Mesendoderm (in vitro differentiated cells): Measurements from ENCODE around the gene GRIK2.

Experiments used
- DNase-seq: peaks from one replicate; pipeline ENCODE4 v3.0.0; 2013
- H2AK5ac ChIP-seq: 2 replicates; pipeline ENCODE4 v1.6.1; 2013; ENCODE audit warnings: low read length, inconsistent platforms
- H2BK120ac ChIP-seq: 2 replicates; pipeline ENCODE4 v1.6.1; 2013; ENCODE audit warnings: low read depth, mild to moderate bottlenecking, low read length, moderate library complexity, mixed read lengths
- H2BK15ac ChIP-seq: replicated peaks from 2 replicates; pipeline ENCODE4 v1.6.1; 2013; ENCODE audit warnings: low read depth, mild to moderate bottlenecking, moderate library complexity
- H2BK5ac ChIP-seq: 2 replicates; pipeline ENCODE4 v1.6.1; 2013; ENCODE audit warnings: low read length, inconsistent platforms
- H3K18ac ChIP-seq: 2 replicates; pipeline ENCODE4 v1.6.1; 2013; ENCODE audit warnings: mild to moderate bottlenecking, low read length, mixed read lengths
- H3K23ac ChIP-seq: one replicate; pipeline ENCODE4 v1.6.1; 2013; ENCODE audit warnings: low read length
- H3K27ac ChIP-seq: 2 replicates; pipeline ENCODE4 v1.5.1; 2013; ENCODE audit warnings: low read depth, mild to moderate bottlenecking, inconsistent platforms, low read length, moderate library complexity
- H3K27me3 ChIP-seq: 2 replicates; pipeline ENCODE4 v1.6.1; 2013; ENCODE audit warnings: low read length, control low read depth, mild to moderate bottlenecking, inconsistent platforms; ENCODE audit not compliant: insufficient read depth, poor library complexity
- H3K36me3 ChIP-seq: 2 replicates; pipeline ENCODE4 v1.6.1; 2013; ENCODE audit warnings: low read length, inconsistent platforms; ENCODE audit not compliant: control insufficient read depth, insufficient read depth
- H3K4ac ChIP-seq: one replicate; pipeline ENCODE4 v1.6.1; 2013; ENCODE audit warnings: low read depth, mild to moderate bottlenecking, low read length, moderate library complexity
- H3K4me1 ChIP-seq: 2 replicates; pipeline ENCODE4 v1.6.1; 2013; ENCODE audit warnings: low read depth, low read length, inconsistent platforms; ENCODE audit not compliant: control insufficient read depth
- H3K4me2 ChIP-seq: 2 replicates; pipeline ENCODE4 v1.6.1; 2013; ENCODE audit warnings: low read length
- H3K4me3 ChIP-seq: 2 replicates; pipeline ENCODE4 v1.5.1; 2013; ENCODE audit warnings: mild to moderate bottlenecking, low read length
- H3K56ac ChIP-seq: one replicate; pipeline ENCODE4 v1.6.1; 2013; ENCODE audit warnings: low read length
- H3K79me1 ChIP-seq: 2 replicates; pipeline ENCODE4 v1.6.1; 2013; ENCODE audit warnings: low read length, inconsistent platforms
- H3K79me2 ChIP-seq: 2 replicates; pipeline ENCODE4 v1.6.1; 2013; ENCODE audit warnings: mild to moderate bottlenecking, low read length; ENCODE audit not compliant: control insufficient read depth, insufficient read depth
- H3K9ac ChIP-seq: 2 replicates; pipeline ENCODE4 v1.6.1; 2013; ENCODE audit warnings: low read length, inconsistent platforms
- H4K5ac ChIP-seq: one replicate; pipeline ENCODE4 v1.6.1; 2013; ENCODE audit warnings: low read length
- H4K8ac ChIP-seq: one replicate; pipeline ENCODE4 v1.6.1; 2013; ENCODE audit warnings: low read depth, mild to moderate bottlenecking, control low read depth, low read length, moderate library complexity
- whole genome bisulfite sequencing: extraction: QIAGEN DNeasy Blood & Tissue Kit; methylation state at CpG from one replicate; pipeline ENCODE4 v1.1.7; 2013; ENCODE audit warnings: low lambda C conversion rate, missing lambda C conversion rate; ENCODE audit not compliant: insufficient coverage; ENCODE audit errors: extremely low coverage; 5-methylcytosine and 5-hydroxymethylcytosine counted together

GRIK2 gene

GRCh38 chr6:101878554-101879276 lies 485.2 kb downstream of the GRIK2 start:
- Histone ChIP-seq H3K79me1 (no peaks in the 10 kb centered on the region), H3K27me3 (no peaks in the 10 kb centered on the region), H3K18ac (no peak overlapping the region), H2AK5ac (no peak overlapping the region), H4K8ac (no peak overlapping the region), H2BK15ac (no peak overlapping the region), H3K4me1 (no peaks in the 10 kb centered on the region), H3K36me3 (no peaks in the 10 kb centered on the region), H2BK120ac (no peak overlapping the region), H4K5ac (no peak overlapping the region), H3K79me2 (no peaks in the 10 kb centered on the region), H3K56ac (no peak overlapping the region), H3K27ac (no peak overlapping the region), H3K9ac (no peak overlapping the region), H3K4me2 (no peak overlapping the region), H2BK5ac (no peak overlapping the region), H3K4ac (no peak overlapping the region), H3K23ac (no peak overlapping the region), H3K4me3 (no peak overlapping the region)
- WGBS, result no CpG with 5 or more reads among the region's 7 CpGs
- peak; percentile 2 for DNase-seq

- no peaks in the 10 kb centered on the region for H3K4me1 ChIP-seq
- H3K27ac ChIP-seq, result no peak overlapping the region
- no peak overlapping the region for H3K18ac ChIP-seq
- no peaks in the 10 kb centered on the region for H3K36me3 ChIP-seq
- no peak overlapping the region for H4K8ac ChIP-seq
- no peak overlapping the region for H3K4ac ChIP-seq
- WGBS, result no CpG with 5 or more reads among the region's 4 CpGs
- H4K5ac ChIP-seq, result no peak overlapping the region
- no peak overlapping the region for H2BK120ac ChIP-seq
- H3K23ac ChIP-seq, result no peak overlapping the region
- H3K27me3 ChIP-seq, result no peaks in the 10 kb centered on the region
- H3K79me2 ChIP-seq, result no peaks in the 10 kb centered on the region
- H3K56ac ChIP-seq, result no peak overlapping the region
- no peak for DNase-seq
- H3K4me2 ChIP-seq, result no peak overlapping the region
- H3K79me1 ChIP-seq, result no peaks in the 10 kb centered on the region
- H2AK5ac ChIP-seq, result no peak overlapping the region
- H2BK15ac ChIP-seq, result no peak overlapping the region
- no peak overlapping the region for H3K4me3 ChIP-seq
- H3K9ac ChIP-seq, result no peak overlapping the region
- no peak overlapping the region for H2BK5ac ChIP-seq
These were observed 486.3 kb downstream of the GRIK2 start for GRCh38 chr6:101879782-101880181.

- H3K56ac ChIP-seq, result no peak overlapping the region
- H3K4me1 ChIP-seq, result no peaks in the 10 kb centered on the region
- no peaks in the 10 kb centered on the region for H3K36me3 ChIP-seq
- H3K79me1 ChIP-seq, result no peaks in the 10 kb centered on the region
- no peak overlapping the region for H2BK15ac ChIP-seq
- no peak for DNase-seq
- WGBS, result no CpG with 5 or more reads among the region's 3 CpGs
- no peaks in the 10 kb centered on the region for H3K79me2 ChIP-seq
- no peak overlapping the region for H3K23ac ChIP-seq
- H2AK5ac ChIP-seq, result no peak overlapping the region
- no peak overlapping the region for H3K4ac ChIP-seq
- no peaks in the 10 kb centered on the region for H3K27me3 ChIP-seq
- H3K18ac ChIP-seq, result no peak overlapping the region
- H4K8ac ChIP-seq, result no peak overlapping the region
- H3K4me3 ChIP-seq, result no peak overlapping the region
- H2BK120ac ChIP-seq, result no peak overlapping the region
- no peak overlapping the region for H3K4me2 ChIP-seq
- no peak overlapping the region for H3K9ac ChIP-seq
- no peak overlapping the region for H2BK5ac ChIP-seq
- no peak overlapping the region for H4K5ac ChIP-seq
- no peak overlapping the region for H3K27ac ChIP-seq
These were observed 490.0 kb downstream of the GRIK2 start for GRCh38 chr6:101883505-101883904.

- no peak overlapping the region for H3K9ac ChIP-seq
- no peak overlapping the region for H3K4me2 ChIP-seq
- no peak overlapping the region for H4K5ac ChIP-seq
- H3K79me1 ChIP-seq, result no peaks in the 10 kb centered on the region
- H2BK15ac ChIP-seq, result no peak overlapping the region
- no peak overlapping the region for H3K23ac ChIP-seq
- no peak overlapping the region for H2AK5ac ChIP-seq
- H3K27me3 ChIP-seq, result no peaks in the 10 kb centered on the region
- no peak overlapping the region for H3K4me3 ChIP-seq
- no peak overlapping the region for H4K8ac ChIP-seq
- H2BK5ac ChIP-seq, result no peak overlapping the region
- no peak overlapping the region for H3K56ac ChIP-seq
- H3K4ac ChIP-seq, result no peak overlapping the region
- WGBS, result no CpG with 5 or more reads among the region's 5 CpGs
- H3K79me2 ChIP-seq, result no peaks in the 10 kb centered on the region
- peak; percentile 1 for DNase-seq
- no peaks in the 10 kb centered on the region for H3K36me3 ChIP-seq
- no peak overlapping the region for H2BK120ac ChIP-seq
- H3K18ac ChIP-seq, result no peak overlapping the region
- no peak overlapping the region for H3K27ac ChIP-seq
- H3K4me1 ChIP-seq, result no peaks in the 10 kb centered on the region
These were observed 494.0 kb downstream of the GRIK2 start for GRCh38 chr6:101887532-101887931.

GRCh38 chr6:101907356-101908217 lies 514.1 kb downstream of the GRIK2 start:
- WGBS, result no CpG with 5 or more reads among the region's 6 CpGs
- Histone ChIP-seq H3K27ac (no peak overlapping the region), H3K4ac (no peak overlapping the region), H2BK120ac (no peak overlapping the region), H3K27me3 (no peaks in the 10 kb centered on the region), H3K9ac (no peak overlapping the region), H3K36me3 (no peaks in the 10 kb centered on the region), H3K4me1 (no peaks in the 10 kb centered on the region), H2AK5ac (no peak overlapping the region), H3K4me2 (no peak overlapping the region), H4K8ac (no peak overlapping the region), H3K23ac (no peak overlapping the region), H3K18ac (no peak overlapping the region), H3K4me3 (no peak overlapping the region), H3K79me2 (no peaks in the 10 kb centered on the region), H3K79me1 (no peaks in the 10 kb centered on the region), H4K5ac (no peak overlapping the region), H2BK5ac (no peak overlapping the region), H3K56ac (no peak overlapping the region), H2BK15ac (no peak overlapping the region)
- no peak for DNase-seq
